GM06990 (cell line): ENCODE measurements around the gene LHFPL3.
"Not testable (repeated sequence)": the region's sequence is repeated elsewhere in the genome, so short reads cannot be mapped to it uniquely, and the experiment has no call there.

Experiments used
- DNase-seq: peaks from one replicate; pipeline ENCODE4 v3.0.0-alpha.2; 2011; ENCODE audit not compliant: insufficient read length; ENCODE audit errors: extremely low read depth
- H3K27me3 ChIP-seq: replicated peaks from 2 replicates; pipeline ENCODE4 v1.6.0; 2011; ENCODE audit warnings: low read length; ENCODE audit not compliant: control insufficient read depth, insufficient read depth
- H3K36me3 ChIP-seq: 2 replicates; pipeline ENCODE4 v1.5.1; 2011; ENCODE audit warnings: low read length; ENCODE audit not compliant: control insufficient read depth, insufficient read depth
- H3K4me3 ChIP-seq: replicated peaks from 2 replicates; pipeline ENCODE4 v1.5.1; 2011; ENCODE audit warnings: low read depth, mild to moderate bottlenecking, control low read depth, low read length
- CTCF ChIP-seq: IDR thresholded peaks from 2 replicates; pipeline ENCODE4 v1.5.1; 2011; ENCODE audit warnings: low read length, control low read depth, mild to moderate bottlenecking, inconsistent platforms; ENCODE audit not compliant: insufficient read depth, poor library complexity, severe bottlenecking

LHFPL3 gene

DNA sequence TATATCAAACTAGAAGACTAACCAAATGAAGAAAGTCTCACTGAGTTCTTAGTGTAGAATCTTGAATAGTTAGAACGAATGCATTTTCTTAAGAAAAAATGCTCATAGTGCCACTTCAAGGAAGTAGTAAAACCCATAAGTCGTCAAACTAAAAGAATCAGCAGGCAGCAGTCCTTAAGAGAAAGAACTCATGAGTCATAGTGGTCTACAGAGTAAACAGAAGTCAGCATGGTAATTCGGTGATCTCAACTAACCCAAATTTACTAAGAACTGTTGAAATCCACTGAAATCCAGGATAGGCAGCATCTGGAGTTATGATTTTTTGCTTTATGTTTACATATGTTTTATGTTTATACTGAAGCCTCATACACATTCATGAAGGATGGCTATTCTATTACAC lies 256.2 kb downstream of the LHFPL3 start:
- no peak overlapping the region for H3K4me3 ChIP-seq
- TF ChIP-seq CTCF, result no peak
- H3K36me3 ChIP-seq, result no peaks in the 10 kb centered on the region
- no peak for DNase-seq
- H3K27me3 ChIP-seq, result no peaks in the 10 kb centered on the region

DNA sequence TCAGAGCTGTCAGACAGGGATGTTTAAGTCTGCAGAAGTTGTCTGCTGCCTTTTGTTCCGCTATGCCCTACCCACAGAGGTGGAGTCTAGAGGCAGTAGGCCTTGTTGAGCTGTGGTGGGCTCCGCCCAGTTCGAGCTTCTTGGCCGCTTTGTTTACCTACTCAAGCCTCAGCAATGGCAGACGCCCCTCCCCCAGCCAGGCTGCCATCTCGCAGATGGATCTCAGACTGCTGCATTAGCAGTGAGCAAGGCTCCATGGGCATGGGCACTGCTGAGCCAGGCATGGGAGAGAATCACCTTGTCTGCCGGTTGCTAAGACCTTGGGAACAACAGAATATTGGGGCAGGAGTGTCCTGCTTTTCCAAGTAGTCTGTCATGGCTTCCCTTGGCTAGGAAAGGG lies 267.2 kb downstream of the LHFPL3 start:
- not testable (repeated sequence) for H3K4me3 ChIP-seq, H3K27me3 ChIP-seq, H3K36me3 ChIP-seq, DNase-seq

- no peaks in the 10 kb centered on the region for H3K27me3 ChIP-seq
- H3K4me3 ChIP-seq, result no peak overlapping the region
- no peaks in the 10 kb centered on the region for H3K36me3 ChIP-seq
- no peak for DNase-seq
- no peak for TF ChIP-seq CTCF
Measured at GRCh38 chr7:104603957-104604356, 275.6 kb downstream of the LHFPL3 start.

DNA sequence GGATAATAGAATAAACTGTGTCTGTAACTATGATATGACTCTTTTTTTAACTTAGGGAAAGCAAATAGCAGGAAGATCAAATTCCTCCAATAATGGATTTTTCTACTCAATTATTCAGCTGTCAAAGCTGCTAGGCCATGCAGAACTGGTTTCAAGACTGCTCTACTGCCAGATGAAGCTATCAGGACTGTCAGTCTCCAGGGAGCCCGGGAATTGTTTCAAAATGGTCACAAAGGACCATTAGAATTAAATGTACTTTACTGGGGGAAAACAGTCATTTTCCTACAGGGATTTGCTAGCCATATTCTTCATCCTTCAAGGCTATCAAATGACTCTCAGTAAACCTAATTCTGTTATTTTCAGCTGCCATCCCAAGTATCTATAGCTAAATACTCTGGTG lies 276.3 kb downstream of the LHFPL3 start:
- DNase-seq, result no peak
- TF ChIP-seq CTCF, result no peak
- Histone ChIP-seq H3K27me3 (no peaks in the 10 kb centered on the region), H3K4me3 (no peak overlapping the region), H3K36me3 (no peaks in the 10 kb centered on the region)

GRCh38 chr7:104621321-104621720 lies 292.9 kb downstream of the LHFPL3 start:
- no peaks in the 10 kb centered on the region for H3K36me3 ChIP-seq
- no peaks in the 10 kb centered on the region for H3K27me3 ChIP-seq
- no peak for DNase-seq
- TF ChIP-seq CTCF, result no peak
- no peak overlapping the region for H3K4me3 ChIP-seq

GRCh38 chr7:104625956-104626355 lies 297.6 kb downstream of the LHFPL3 start:
- TF ChIP-seq CTCF, result no peak
- no peaks in the 10 kb centered on the region for H3K27me3 ChIP-seq
- H3K4me3 ChIP-seq, result no peak overlapping the region
- DNase-seq, result no peak
- no peaks in the 10 kb centered on the region for H3K36me3 ChIP-seq
